NOMO-1 (cell line): ENCODE results near the gene TGIF2LX.
"Not testable (repeated sequence)": the region's sequence is repeated elsewhere in the genome, so short reads cannot be mapped to it uniquely, and the experiment has no call there.

ENCODE experiments used
- DNase-seq, 2 experiments: peaks; one replicate each; lab custom pipeline; 2025; ENCODE audit not compliant: unreplicated experiment in 2 of 2; lab: John Stamatoyannopoulos, UW

TGIF2LX gene

DNA sequence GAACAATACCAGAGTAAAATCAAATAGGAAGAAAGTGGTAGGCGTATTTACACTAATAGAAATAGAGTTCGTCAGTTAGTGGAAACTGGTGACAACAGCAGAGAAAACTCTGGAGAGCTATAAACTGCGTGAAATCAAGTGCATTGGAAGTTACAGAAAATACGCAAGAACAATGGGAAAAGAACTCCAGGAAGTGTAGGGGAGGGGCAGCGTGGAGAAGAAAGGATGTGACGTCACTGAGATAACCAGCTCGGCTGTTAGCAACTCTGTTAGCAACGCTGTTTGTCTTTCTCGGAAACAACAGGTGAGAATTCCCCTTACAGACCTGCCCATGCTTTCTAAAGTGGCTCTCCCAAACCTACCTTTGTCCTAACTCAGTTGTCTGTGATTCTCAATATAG, at the start of gene TGIF2LX:
TSS of gene TGIF2LX (plus strand) at position 244 of the 400 bp plus-strand sequence. CDS start 178 bp downstream, outside the sequence.
- not testable (repeated sequence) for DNase-seq

DNA sequence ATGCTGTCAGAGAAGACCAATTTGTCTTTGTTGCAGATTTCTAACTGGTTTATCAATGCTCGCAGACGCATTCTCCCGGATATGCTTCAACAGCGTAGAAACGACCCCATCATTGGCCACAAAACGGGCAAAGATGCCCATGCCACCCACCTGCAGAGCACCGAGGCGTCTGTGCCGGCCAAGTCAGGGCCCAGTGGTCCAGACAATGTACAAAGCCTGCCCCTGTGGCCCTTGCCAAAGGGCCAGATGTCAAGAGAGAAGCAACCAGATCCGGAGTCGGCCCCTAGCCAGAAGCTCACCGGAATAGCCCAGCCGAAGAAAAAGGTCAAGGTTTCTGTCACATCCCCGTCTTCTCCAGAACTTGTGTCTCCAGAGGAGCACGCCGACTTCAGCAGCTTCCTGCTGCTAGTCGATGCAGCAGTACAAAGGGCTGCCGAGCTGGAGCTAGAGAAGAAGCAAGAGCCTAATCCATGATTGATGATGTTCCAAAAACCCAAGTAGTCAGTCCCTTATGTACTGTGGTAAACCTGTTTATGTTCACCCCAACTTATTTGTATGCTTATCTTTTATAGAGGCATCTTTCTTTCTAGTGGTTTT, 728 bp downstream of the TGIF2LX start:
- not testable (repeated sequence) for DNase-seq

DNA sequence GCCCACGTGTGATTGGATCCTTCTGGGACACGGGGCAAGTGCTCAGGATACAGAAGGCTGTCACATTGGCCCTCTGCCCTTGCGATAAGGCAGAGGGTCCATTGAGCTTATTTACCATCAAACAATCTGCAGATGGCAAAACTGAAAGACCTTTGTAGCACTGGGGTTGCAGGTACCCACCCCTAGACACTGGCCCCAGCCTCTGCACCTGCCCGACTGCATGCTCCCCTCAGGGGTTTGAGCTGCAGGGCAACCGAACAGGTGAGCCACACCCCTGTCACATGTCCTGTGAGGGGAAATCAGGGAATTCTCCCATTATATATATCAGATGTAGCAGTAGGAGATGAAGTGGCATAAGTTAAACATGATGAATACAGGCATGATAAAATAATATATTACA, 21.4 kb downstream of the TGIF2LX start:
- not testable (repeated sequence) for DNase-seq

DNA sequence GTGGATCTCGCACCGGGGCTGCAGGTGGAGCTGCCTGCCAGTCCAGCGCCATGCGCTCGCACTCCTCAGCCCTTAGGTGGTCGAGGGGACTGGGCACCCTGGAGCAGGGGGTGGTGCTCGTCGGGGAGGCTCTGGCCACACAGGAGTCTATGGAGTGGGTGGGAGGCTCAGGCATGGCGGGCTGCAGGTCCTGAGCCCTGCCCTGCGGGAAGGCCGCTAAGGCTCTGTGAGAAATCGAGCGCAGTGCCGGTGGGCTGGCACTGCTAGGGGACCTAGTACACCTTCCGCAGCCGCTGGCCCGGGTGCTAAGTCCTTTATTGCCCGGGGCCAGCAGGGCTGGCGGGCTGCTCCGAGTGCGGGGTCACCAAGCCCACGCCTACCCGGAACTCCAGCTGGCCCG, 43.9 kb downstream of the TGIF2LX start:
- not testable (repeated sequence) for DNase-seq
